ENCODE data around the gene ELN. TPM values are rescaled to one million over a fixed set of nuclear protein-coding genes. Genes with fewer than 3 reads are reported as not detected.

The ELN gene
- total and polyA plus RNA-seq, 9 of the 15 experiments (the other 6 are each of a cell fraction or from before 2014, with no cell fraction given) = 0.20 TPM; not detected in 8

GRCh38 chr7:74026406-74026902 lies 1.5 kb upstream of the ELN start:
- FAIRE-seq = no peak
- Histone ChIP-seq H3K4me3 (no peak overlapping the region), H3K9me3 (replicated peaks; ENCODE audit: control insufficient read depth, insufficient read depth, low read depth, low read length) (no peaks in the 10 kb centered on the region), H3K27ac (ENCODE audit: extremely low read depth, low read depth, low read length) (no peak overlapping the region), H3K27me3 (ENCODE audit: control insufficient read depth in 2 of 2, insufficient read depth in 2 of 2, low read length in 2 of 2) (peaks cover 65 to 82% of the 10 kb centered on the region in 2 experiments), H4K20me1 (replicated peaks; ENCODE audit: control insufficient read depth, insufficient read depth, low read length) (peaks cover 19% of the 10 kb centered on the region), H3K9me1 (ENCODE audit: control insufficient read depth, insufficient read depth, low read length) (no peaks in the 10 kb centered on the region), H3K79me2 (ENCODE audit: control insufficient read depth, insufficient read depth, low read length) (no peaks in the 10 kb centered on the region), H3K9ac (ENCODE audit: insufficient read depth in 1 of 2, low read depth in 2 of 2, low read length in 2 of 2) (no peak overlapping the region), H3K4me1 (replicated peaks in 1 of 2; ENCODE audit: control insufficient read depth in 2 of 2, insufficient read depth in 2 of 2, low read length in 2 of 2) (peaks cover 0 to 25% of the 10 kb centered on the region in 2 experiments; a peak in 1 of 5 replicates), H3K36me3 (ENCODE audit: control insufficient read depth, insufficient read depth, low read length) (no peaks in the 10 kb centered on the region), H3K4me2 (ENCODE audit: insufficient read depth, low read length) (no peak overlapping the region), H2AFZ (ENCODE audit: low read depth, low read length) (no peak overlapping the region)
- intact Hi-C loops (cut with micrococcal nuclease) (loop anchor here (1.0 to 5.0 kb wide), 3 partner anchors 139 to 224 kb away; no protein-coding TSS in a partner anchor), in situ Hi-C loops (cut with MboI) (no loop called here)
- ChIA-PET POLR2A (interaction anchor here (2.6 kb wide), 1 partner anchor 12 kb away, joined by 8 read pairs; no protein-coding TSS in a partner anchor), CTCF (ENCODE audit: low intra/inter-chr PET ratio) (interaction anchor here (0.6 to 1.9 kb wide), 4 partner anchors 74 to 420 kb away, joined by 3 to 16 read pairs (median 4); no protein-coding TSS in a partner anchor)
- TF ChIP-seq MAX (CRISPR knock-in tag; IDR thresholded peaks at IDR 0.05) (peak; percentile 20; the same call in 1 of the 2 replicates), CC2D1A (IDR thresholded peaks at IDR 0.05) (0 out of 2 replicates have a peak, but pooled peaks have one; percentile 33), L3MBTL2 (IDR thresholded peaks at IDR 0.05) (peak; percentile 24; the same call in 1 of the 2 replicates)
- TF ChIP-seq, protein P1, sequence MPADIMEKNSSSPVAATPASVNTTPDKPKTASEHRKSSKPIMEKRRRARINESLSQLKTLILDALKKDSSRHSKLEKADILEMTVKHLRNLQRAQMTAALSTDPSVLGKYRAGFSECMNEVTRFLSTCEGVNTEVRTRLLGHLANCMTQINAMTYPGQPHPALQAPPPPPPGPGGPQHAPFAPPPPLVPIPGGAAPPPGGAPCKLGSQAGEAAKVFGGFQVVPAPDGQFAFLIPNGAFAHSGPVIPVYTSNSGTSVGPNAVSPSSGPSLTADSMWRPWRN (IDR thresholded peaks at IDR 0.05; ENCODE audit: low read depth) = no peak
- TF ChIP-seq, protein P2, sequence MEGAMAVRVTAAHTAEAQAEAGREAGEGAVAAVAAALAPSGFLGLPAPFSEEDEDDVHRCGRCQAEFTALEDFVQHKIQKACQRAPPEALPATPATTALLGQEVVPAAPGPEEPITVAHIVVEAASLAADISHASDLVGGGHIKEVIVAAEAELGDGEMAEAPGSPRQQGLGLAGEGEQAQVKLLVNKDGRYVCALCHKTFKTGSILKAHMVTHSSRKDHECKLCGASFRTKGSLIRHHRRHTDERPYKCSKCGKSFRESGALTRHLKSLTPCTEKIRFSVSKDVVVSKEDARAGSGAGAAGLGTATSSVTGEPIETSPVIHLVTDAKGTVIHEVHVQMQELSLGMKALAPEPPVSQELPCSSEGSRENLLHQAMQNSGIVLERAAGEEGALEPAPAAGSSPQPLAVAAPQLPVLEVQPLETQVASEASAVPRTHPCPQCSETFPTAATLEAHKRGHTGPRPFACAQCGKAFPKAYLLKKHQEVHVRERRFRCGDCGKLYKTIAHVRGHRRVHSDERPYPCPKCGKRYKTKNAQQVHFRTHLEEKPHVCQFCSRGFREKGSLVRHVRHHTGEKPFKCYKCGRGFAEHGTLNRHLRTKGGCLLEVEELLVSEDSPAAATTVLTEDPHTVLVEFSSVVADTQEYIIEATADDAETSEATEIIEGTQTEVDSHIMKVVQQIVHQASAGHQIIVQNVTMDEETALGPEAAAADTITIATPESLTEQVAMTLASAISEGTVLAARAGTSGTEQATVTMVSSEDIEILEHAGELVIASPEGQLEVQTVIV (CRISPR knock-in tag; IDR thresholded peaks at IDR 0.05; ENCODE audit: borderline replicate concordance) = no peak
- BruUV-seq (replicated peaks) = no TSS peak
- peak; percentile 13 for ATAC-seq
- 0% methylated on average over 6 of the region's 6 CpGs for WGBS (ENCODE audit: insufficient coverage, low coverage, missing lambda C conversion rate)
- no peak for DNase-seq (ENCODE audit: extremely low read depth in 1 of 4, low spot score in 3 of 4)
